Cardiac fibroblast (primary cell): ENCODE data around the gene USH2A.

Experiments used
- DNase-seq, 2 donors: peaks; one replicate each; pipeline versions ENCODE4 v3.0.0 to v3.0.0-alpha.2; 2010; ENCODE audit warnings: low read depth in 2 of 2
- H3K4me3 ChIP-seq, 2 donors: replicated peaks in 1 of 2; 1 replicate in 1 of 2; 2 replicates in 1 of 2; pipeline ENCODE4 v1.5.1; 2011; ENCODE audit warnings: low read depth in 2 of 2, low read length in 2 of 2, mild to moderate bottlenecking in 2 of 2, moderate library complexity in 1 of 2
- CTCF ChIP-seq: IDR thresholded peaks from one replicate; pipeline ENCODE4 v1.5.1; 2011; ENCODE audit warnings: low read depth, mild to moderate bottlenecking, low read length, inconsistent platforms

USH2A gene

GRCh38 chr1:216215169-216215568 lies 208.1 kb downstream of the USH2A start:
- no peak for DNase-seq
- H3K4me3 ChIP-seq: no peak overlapping the region
- TF ChIP-seq CTCF: no peak

GRCh38 chr1:216212826-216213225 lies 210.4 kb downstream of the USH2A start:
- no peak for TF ChIP-seq CTCF
- DNase-seq: no peak
- H3K4me3 ChIP-seq: no peak overlapping the region

DNA sequence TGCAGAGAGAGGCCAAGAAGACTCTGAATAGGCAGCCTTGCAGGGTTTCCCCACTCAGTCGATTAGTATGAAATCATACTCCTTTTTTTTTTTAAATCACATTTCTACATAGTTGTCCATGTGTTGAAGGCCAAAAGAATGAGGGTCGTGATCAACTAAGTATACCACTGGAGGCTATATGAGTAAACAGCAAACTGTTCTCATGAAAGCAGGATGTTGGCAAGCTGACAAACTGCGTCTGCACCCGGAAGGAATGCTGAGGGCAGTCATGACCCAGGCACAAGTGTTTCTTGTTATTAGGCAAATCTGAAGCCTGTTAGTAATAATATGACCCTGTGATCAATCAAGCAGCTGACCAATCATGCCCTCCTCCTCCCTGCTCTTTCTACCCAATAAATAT lies 213.2 kb downstream of the USH2A start:
- H3K4me3 ChIP-seq: no peak overlapping the region
- DNase-seq: peak in 1 of 2 donors; percentile 2
- TF ChIP-seq CTCF: no peak

GRCh38 chr1:216209125-216209524 lies 214.1 kb downstream of the USH2A start:
- TF ChIP-seq CTCF: no peak
- DNase-seq: no peak
- no peak overlapping the region for H3K4me3 ChIP-seq

DNA sequence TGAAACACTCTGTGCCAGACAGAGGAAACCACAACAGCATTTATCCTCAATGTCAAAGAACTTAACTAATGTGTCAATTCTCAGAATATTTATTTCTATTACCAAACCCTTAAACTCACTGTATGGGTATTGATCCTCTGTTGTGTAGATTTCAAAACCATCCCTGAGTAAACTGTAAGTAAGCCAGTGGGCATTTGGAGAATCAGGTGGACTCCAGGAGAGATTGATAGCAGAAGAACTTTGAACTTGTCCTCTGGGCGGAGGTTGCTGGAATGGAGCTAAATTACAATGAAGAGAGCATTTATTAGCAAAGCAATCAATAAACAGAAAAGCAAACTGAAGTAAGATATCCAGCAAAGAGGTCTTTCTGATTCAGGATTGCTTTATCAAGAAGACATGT lies 216.1 kb downstream of the USH2A start:
- no peak for TF ChIP-seq CTCF
- no peak for DNase-seq

GRCh38 chr1:216205176-216205575 lies 218.1 kb downstream of the USH2A start:
- no peak overlapping the region for H3K4me3 ChIP-seq
- no peak for TF ChIP-seq CTCF
- DNase-seq: no peak

More for the DNA sequence above, 216.1 kb downstream of the USH2A start:
- no peak overlapping the region for H3K4me3 ChIP-seq

GRCh38 chr1:216201946-216202345 lies 221.3 kb downstream of the USH2A start:
- TF ChIP-seq CTCF: no peak

More at GRCh38 chr1:216201946-216202345, 221.3 kb downstream of the USH2A start:
- H3K4me3 ChIP-seq: no peak overlapping the region
- no peak for DNase-seq
